GM18861 (cell line): Measurements from ENCODE around the gene DHRS9.

ENCODE experiments used
- ATAC-seq: cut with Tn5 transposase; IDR thresholded peaks from one replicate; pipeline ENCODE4 v1.9.1; 2021; ENCODE audit not compliant: unreplicated experiment

DHRS9 gene

DNA sequence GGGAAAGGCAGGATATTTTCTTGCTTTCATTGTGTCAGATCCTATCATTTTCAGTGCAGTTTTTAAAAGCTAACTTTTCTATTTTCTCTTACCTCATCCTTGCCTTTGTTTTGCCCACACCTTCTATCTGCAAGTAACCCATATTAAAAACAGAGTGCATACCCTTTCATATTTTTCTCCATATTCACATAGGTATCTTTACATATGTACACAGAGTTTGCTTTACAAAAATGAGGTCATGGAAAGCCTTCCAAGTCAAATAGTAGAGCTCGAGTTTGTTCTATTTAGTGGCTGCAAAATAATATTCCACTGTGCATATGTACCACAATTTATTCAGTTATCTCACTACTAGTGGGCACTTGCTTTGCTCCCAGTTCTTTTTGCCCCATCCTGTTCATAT, 3.9 kb upstream of the DHRS9 start:
- ATAC-seq: no peak

DNA sequence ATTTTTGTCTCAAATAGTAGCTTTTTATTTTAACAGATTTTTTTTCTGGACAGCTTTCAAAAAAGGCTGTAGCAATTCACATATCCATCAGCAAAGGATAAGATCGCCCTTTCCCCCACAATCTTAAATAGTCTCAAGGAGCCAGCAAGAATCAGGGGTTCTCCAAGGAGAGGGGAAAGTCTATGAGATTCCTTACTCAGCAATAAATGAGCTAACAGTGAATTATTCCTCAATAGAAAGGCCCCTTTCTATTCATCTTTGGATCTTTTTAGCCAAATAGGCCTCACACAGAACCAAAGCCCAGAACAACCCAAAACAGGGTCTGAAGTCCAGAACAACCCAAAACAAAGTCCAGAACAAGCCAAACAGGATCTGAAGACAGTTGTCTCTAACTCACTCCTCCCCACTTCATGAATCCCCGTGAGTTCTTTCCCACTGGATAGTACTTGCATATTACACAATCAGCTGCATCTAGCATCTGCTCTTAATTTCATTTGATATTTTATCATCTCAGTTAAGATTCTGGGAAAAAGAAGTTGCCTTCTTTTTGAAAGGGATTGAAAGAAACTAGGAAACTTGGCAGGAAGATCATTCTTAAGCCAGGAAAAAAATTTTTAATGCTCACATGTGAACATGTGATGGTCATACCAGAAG, 3.4 kb upstream of the DHRS9 start:
- ATAC-seq: no peak

DNA sequence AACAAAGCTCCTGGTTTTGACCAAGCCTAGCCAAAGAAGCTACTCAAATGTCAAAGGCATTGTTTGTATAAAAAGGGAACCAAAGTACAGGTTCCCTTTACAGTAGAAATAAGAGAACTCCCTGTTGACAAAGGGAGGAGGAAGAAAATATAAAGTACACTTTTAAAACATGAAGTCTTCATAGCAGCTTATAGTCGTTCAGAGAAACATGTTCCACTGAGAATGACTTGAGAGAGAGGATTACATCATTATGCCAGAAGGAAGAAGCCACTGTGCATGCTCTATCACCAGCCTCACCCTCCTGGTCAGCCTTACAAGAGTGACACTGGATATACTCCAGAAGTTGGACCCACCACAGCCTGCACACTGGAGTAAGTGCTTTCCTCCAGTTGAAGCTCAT, 2.5 kb upstream of the DHRS9 start:
- ATAC-seq: no peak

DNA sequence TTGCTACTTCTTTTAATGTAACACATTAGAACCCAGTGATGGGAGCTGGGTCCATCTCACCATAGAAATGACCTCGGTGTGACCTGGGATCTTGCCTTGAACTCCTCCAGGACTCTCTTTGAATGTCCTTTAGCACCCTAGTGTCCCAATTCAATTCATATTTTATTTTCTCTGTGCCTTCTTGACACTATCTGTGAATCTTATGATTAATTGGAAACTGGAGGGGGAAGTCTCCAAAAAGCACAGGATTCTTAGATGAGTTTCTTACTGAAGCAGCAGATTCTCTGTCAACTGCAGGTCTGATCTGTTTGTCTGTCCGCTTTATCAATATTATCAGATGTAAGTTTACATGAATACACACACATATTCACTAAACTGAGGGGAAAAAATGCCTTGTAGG, 470 bp downstream of the DHRS9 start:
- ATAC-seq: no peak

DNA sequence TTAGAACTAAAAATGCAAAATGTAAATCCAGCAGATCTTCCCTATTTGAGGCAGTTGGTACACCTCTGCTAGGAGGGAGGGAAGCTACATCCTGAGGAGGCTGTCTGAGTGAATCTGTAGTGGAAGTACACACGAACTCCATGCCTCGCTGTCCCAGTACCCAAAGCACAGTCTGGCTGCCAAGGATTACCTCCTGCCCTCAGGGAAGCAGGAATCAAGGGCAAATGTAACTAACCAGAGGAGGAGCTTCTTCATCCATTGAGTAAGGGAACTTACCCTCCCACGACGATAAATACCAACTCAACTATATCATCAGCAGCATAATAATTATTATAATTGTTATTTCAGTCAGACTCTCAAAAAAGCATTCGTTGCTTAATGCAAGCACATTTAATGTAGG, 2.1 kb downstream of the DHRS9 start:
- ATAC-seq: no peak

DNA sequence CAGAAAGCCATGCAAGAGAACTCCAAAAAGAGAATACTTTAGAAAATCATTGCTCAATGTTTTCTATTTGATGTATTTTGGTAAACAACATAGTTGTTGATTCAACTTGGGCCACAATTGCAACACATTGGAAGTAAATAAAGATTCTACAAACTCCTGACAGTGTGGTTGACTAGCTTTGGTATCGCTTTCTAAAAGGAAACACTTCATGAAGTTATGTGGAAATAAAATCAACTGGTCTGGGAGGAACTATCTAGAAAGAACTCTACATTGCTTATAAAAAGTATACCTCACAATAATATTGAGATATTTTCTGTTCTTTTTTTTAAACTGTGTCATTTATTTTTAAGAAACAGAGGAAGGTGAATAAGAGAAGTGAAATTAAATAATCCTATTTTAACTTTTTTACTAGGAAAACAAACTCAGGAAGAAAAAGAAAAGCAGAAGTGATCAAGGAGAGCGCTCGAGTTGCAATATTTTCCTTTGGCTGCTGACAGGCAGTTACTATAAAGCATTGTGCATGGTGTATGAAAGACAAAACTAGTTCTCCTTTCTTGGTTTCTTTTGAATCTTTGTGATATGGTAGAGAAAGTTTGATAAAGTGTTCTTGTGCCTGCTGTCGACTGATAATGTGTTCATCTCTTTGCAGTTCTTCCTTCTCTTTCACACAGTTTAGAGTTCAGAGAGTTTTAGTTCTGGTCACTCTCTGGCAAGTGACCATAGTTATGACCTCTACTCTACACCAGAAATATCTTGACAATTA, 3.0 kb downstream of the DHRS9 start:
- peak; percentile 29 for ATAC-seq

DNA sequence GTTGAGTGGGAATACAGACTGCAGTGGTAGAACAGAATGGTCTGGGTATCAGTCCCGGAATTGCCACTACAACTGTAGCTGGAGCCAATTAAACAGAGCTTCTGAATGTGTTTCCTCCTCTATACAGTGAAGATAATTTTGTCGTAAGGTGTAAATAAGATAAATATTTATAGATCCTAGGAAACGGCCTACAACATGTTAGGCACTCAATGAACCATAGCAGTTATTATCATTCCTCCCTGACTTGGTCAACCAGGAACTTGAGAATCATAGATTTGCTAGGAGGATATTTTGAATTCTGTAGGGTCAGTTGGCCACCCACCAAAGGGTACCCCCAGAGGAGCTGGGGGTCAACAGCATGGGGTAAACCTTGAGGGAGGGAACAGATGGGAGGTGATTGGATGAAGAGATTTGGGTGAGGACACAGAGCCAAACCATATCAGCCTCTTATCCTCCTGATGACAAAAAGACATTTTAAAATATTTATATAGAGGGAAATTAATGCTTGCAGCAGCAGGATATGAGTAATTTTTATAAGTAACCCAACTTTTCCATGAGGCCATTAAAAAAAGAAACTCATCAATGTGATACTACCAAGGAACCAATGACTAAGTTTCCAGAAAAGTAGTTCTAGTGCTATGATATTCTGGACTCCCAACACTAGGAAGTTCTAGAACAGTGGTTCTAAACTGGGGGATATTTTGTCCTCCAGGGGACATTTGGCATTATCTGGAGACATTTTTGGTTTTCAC, 4.0 kb downstream of the DHRS9 start:
- ATAC-seq: no peak

DNA sequence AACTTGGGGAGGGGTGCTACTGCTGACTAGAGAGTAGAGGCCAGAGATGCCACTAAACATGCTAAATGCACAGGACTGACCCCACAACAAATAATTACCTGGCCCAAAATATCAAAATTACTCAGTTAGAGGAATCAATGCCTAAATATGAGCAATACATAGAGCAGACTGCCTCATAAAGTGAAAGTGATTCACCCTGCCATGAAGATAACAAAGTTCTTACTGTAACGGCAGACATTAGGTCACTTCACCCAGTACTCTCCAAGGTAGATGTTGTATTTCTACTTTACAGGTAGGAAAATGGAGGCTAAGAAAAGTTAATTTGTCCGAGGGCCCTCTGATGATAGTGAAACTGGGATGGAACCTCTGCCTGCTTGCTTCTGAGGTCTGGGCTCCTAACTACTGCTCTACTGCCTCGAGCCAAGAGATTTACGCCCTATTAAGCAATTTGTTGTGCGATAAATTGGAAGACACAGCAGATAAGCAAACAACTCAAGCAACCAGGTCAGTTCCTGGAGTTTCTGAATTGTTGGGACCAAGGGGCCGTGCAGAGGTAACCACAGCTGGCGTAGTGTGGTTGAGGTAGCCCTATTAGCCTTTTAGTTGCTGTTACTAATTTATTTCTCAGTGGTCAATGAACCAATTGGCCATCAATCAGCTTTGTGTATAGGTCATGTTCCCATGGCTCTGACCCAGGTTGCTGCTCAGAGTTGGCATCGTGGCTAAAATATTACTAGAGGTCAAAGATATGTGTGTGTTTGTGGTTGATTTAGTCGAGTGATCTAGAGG, 4.8 kb downstream of the DHRS9 start:
- ATAC-seq: peak; percentile 68

DNA sequence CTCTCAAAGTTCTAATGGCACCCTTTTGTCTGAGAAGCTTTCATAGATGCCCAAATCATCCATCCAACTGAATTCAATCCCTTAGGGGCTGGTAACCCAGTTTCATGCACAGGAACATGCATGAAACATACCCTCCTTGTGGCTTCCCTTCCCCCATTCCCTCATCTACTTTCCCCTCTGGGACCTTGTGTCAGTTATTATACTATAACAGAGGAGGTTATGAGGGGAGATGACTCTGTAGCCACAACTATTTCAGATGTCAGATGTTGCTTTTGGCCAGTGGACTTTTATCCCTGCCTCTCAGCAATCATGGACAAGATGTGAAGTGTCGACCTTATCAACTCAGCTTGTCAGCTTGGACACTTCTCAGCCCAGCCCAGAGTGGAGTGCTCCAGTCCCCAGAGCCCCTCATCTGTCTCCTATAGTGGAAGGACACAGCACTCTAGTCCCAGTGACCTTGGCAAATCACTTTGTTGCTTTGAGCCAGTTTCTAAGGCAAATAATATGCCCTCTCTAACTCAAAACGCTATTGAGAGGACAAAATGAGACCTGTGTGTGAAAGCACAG, 8.4 kb downstream of the DHRS9 start:
- no peak for ATAC-seq

DNA sequence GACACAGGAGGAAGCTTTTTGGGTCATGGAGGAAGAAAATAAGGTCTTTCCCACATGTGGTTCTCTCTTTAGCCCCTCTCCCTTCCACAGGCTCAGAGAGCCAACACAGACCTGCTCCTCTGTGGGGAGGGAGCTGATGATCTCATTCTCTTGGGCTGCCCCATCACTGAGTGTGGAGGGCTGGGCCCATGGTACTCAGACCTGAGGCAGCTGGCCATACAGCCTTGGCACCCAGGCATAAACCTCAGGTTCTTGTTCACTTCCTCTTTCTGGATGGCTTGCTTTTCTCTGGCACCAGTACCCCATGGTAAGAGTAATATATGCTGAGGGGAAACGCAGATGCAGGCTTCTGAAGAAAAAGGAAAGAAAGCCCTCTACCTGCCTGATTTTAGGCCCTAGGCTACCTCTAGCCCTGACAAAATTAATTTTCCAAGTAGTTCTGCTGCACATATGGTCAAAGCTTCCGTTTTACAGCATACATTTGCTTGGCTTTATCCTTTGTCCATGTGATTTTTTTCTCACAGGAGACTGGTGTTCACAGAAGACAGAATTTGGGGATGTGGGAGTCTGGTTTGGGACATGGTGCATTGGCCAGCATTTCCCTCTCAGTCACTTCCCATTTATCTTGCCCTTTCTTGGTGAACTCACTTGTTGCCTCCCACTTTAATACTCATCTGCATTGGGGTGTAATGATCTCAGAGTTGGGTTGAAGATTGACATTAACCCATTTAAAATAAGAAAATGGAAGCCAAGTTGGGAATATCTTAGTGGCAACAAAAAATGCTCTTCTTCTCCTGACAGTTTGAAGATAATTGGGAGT, 11.1 kb downstream of the DHRS9 start:
- ATAC-seq: peak; percentile 94

DNA sequence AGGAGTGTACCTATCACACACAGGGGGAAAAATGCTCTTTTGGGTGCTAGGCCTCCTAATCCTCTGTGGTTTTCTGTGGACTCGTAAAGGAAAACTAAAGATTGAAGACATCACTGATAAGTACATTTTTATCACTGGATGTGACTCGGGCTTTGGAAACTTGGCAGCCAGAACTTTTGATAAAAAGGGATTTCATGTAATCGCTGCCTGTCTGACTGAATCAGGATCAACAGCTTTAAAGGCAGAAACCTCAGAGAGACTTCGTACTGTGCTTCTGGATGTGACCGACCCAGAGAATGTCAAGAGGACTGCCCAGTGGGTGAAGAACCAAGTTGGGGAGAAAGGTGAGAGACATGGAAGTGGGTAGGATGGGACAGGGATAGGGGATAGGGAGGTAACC, 12.2 kb downstream of the DHRS9 start:
- ATAC-seq: no peak

DNA sequence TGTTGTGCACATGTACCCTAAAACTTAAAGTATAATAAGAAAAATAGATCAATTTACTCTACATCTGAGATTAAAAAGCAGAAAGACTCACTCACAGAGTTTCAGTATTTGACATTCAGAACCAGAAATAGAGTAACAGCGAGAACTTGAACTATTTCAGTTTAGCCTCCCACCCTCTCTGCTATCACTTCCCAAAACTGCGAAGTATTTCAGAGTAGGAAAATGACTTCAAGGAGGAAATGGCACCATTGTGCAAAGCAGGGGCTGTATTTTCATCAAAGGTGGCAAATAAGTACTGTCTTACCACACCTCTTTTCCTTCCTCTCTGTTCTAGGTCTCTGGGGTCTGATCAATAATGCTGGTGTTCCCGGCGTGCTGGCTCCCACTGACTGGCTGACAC, 13.6 kb downstream of the DHRS9 start:
- no peak for ATAC-seq

DNA sequence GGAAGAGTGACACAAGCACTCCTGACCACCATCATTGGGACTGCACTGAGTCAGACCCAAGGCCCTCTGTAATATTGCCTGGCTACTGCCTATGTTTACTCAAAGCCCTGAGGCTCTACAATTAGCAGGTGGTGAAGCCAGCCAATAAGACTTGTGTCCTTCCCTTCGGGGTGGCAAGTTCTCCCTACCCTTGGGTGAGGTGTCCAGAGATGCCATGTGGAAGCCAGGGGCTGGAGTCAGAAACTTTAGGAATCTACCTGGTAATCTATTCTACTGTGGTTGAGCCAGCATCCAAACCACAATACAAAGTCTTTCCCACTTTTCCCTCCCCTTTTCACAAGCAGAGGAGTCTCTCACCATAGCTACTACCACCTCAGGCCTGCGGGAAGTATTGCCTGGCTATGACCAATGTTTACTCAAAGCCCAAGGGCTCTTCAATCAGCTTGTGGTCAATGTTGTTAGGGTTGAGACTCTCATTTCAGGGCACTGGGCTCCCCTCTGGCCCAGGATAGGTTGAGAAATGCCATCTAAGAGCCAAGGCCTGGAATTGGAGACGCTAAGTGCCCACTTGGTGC, 17.6 kb downstream of the DHRS9 start:
- ATAC-seq: no peak

DNA sequence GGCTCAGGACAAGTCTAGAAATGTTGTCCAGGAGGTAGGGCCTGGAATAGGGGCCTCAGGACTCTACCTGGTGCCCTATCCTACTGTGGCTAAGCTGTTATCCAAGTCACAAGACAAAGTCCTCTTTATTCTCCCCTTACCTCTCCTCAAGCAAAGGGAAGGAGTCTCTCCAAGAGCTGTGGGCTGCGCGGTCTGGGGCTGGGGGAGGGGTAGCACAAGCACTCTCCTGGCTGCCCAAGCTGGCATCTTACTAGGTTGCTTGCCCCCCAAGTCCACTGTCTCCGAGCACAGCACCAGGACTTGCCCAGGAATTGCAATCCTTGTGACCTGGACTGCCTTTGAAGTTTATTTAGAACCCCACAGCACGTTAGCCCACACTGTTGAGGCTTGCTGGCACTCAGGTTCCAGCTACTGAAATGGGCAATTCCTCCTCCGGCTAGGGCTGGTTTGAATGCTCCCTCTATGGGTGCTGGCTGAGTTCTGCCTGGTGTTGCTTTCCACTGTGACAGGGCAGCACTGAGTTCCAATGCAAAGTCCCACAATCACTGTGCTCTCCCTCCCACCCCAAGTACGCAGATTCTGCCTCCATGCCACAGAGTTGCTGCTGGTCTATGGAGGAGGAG, 18.5 kb downstream of the DHRS9 start:
- no peak for ATAC-seq

DNA sequence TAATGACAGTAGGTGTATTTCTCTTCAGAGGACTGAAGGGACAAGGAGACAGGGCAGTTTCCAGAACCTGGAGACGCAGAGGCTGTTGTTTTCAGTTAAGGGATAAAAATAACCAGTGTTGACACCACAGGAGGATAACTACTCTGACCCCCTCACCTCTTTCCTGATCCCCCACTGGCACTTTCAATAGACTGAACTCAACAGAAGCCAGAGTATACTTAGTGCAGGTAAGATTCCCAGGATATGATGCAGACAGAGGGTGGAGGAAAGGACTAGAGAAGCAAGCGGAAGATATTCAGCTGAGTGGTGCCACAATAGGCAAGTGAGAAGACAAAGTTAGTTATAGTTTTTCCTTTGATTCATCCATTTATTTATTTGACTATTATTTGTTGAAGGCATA, 19.8 kb downstream of the DHRS9 start:
- no peak for ATAC-seq

DNA sequence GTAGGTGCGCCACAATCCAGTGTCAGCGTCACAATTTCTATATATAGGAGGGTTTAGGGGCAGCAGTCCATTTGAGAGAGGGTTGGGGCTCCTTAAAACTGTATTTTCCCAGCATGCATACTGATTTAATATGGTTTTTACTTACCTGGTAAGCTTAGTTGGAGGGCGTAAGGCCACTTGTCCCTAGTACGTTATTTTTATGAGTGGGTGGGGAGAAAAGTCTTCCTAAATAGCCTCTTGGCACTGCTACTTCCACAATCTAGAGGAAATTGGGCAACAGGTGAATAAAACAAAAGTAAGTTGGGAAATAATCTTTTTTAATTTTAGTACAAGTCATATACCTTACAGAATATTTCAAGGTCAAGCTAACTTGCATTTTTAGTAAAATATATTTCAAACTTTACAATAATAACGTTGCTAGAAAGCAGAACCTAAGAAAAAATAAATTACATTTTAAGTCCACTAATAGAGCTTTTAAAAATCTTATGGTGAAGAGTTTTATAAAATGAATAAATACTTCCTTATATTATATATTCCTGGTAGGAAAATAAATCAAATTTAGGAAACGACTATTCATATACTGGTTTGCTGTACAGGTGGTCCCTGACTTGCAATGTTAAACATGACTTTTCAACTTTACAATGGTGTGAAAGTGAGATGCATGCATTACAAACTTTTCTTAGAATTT, 20.9 kb downstream of the DHRS9 start:
- no peak for ATAC-seq

DNA sequence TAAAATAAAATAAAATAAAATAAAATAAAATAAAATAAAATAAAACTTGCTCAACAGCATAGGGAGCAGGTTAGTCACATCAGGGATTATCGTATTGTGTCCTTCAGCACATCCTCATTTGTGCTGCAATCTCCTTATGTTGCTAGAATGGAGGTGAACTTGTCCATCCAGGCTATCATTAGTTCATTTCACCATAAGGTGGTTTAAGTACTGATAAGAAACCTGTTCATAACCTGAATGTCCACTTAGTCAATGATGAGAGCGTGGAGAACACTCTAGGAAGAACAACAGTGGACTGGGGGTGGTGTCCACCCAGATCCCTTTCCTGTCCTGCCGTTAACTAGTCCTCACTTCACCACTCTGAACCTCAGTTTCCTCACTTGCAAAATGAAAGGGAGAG, 21.9 kb downstream of the DHRS9 start:
- ATAC-seq: no peak

DNA sequence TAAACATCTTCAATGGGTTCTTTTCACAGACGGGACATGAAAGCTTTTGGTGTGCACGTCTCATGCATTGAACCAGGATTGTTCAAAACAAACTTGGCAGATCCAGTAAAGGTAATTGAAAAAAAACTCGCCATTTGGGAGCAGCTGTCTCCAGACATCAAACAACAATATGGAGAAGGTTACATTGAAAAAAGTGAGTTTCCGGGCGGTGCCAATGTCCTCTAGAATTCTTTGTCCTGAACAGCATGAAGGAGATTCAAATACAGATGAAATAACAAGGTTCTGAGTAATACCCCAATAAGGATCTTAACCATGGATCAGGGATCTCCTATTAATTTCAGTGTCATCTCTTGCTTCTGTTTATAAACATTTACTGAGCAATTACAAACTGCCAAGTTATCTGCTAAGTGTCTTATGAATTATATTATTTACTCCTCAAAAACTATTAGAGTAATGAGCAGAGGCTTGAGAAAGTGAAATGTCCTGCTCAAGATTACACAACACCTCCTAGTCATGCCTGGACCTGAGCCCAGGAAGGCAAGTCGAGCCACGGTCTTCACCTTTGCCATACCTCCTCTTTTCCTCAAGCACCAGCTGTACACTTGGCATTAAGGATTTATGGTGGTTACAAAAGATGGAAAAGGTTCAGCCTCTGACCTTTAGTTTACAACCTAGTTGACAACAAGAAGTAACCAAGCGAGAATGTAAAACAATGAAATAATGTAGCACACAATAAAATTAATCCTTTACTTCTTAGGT, 22.6 kb downstream of the DHRS9 start:
- ATAC-seq: no peak
